Naive thymus-derived CD4-positive, alpha-beta T cell (primary cell): Measurements from ENCODE around the gene CDK18. TPM values are rescaled to one million over a fixed set of nuclear protein-coding genes. Genes with fewer than 3 reads are reported as not detected.

ENCODE experiments used
- ATAC-seq: fragments of 150-1000 bp; cut with Tn5 transposase; 2 replicates; pipeline ENCODE4 v1.10.0; 2021; ENCODE audit warnings: mild to moderate bottlenecking, moderate library complexity
- CTCF ChIA-PET: fragments of 350-600 bp; sonication (Branson Sonifier 250); formaldehyde crosslinking; loops from one replicate; lab custom pipeline; 2021; ENCODE audit warnings: antibody characterized with exemption; lab: Charles Lee
- POLR2A ChIA-PET: fragments of 350-600 bp; sonication (Branson Sonifier 250); formaldehyde crosslinking; loops from one replicate; lab custom pipeline; 2021; ENCODE audit warnings: antibody characterized with exemption, inconsistent platforms; lab: Charles Lee
- DNase-seq, 9 donors: peaks; one replicate each; pipeline versions ENCODE4 v3.0.0 to v3.0.0-alpha.2; 2020 to 2022; ENCODE audit warnings: mixed read lengths in 1 of 9
- H3K27ac ChIP-seq: one replicate; pipeline ENCODE4 v1.7.0; 2013; ENCODE audit warnings: mild to moderate bottlenecking, low read depth, low read length, moderate library complexity
- H3K27me3 ChIP-seq, 2 donors: one replicate each; pipeline ENCODE4 v1.7.0; 2013; ENCODE audit warnings: low read length in 2 of 2, mild to moderate bottlenecking in 2 of 2, moderate library complexity in 2 of 2; ENCODE audit not compliant: control insufficient read depth in 2 of 2, insufficient read depth in 2 of 2
- H3K36me3 ChIP-seq, 3 experiments: 1 replicate in 2 of 3; 2 replicates in 1 of 3; pipeline ENCODE4 v1.7.0; 2013; ENCODE audit warnings: low read length in 3 of 3, mild to moderate bottlenecking in 3 of 3, moderate library complexity in 1 of 3; ENCODE audit not compliant: insufficient read depth in 3 of 3, control insufficient read depth in 2 of 3
- H3K4me1 ChIP-seq, 2 donors: one replicate each; pipeline ENCODE4 v1.7.0; 2013; ENCODE audit warnings: low read length in 2 of 2, mild to moderate bottlenecking in 2 of 2, moderate library complexity in 1 of 2; ENCODE audit not compliant: control insufficient read depth in 2 of 2, insufficient read depth in 2 of 2
- H3K4me3 ChIP-seq: 2 replicates; pipeline ENCODE4 v1.7.0; 2013; ENCODE audit warnings: mild to moderate bottlenecking, low read length
- H3K9me3 ChIP-seq, 3 experiments: 1 replicate in 2 of 3; 2 replicates in 1 of 3; pipeline ENCODE4 v1.7.0; 2013; ENCODE audit warnings: low read length in 3 of 3; ENCODE audit not compliant: control insufficient read depth in 2 of 3
- H3K27ac Mint-ChIP-seq, 9 donors: one replicate each; pipeline ENCODE4 v1.8.0; 2020 to 2022; ENCODE audit warnings: mixed read lengths in 9 of 9, mild to moderate bottlenecking in 8 of 9, moderate library complexity in 5 of 9, inconsistent platforms in 2 of 9
- H3K27me3 Mint-ChIP-seq, 5 donors: one replicate each; pipeline ENCODE4 v1.8.0; 2021 to 2022; ENCODE audit warnings: mixed read lengths in 5 of 5, mild to moderate bottlenecking in 1 of 5
- H3K36me3 Mint-ChIP-seq, 5 donors: one replicate each; pipeline ENCODE4 v1.8.0; 2020 to 2022; ENCODE audit warnings: mixed read lengths in 5 of 5, mild to moderate bottlenecking in 3 of 5, inconsistent platforms in 1 of 5
- H3K4me1 Mint-ChIP-seq, 7 donors: one replicate each; pipeline ENCODE4 v1.8.0; 2020 to 2022; ENCODE audit warnings: mixed read lengths in 7 of 7, mild to moderate bottlenecking in 3 of 7, inconsistent platforms in 1 of 7
- H3K4me3 Mint-ChIP-seq, 10 donors: one replicate each; pipeline ENCODE4 v1.8.0; 2020 to 2022; ENCODE audit warnings: mild to moderate bottlenecking in 10 of 10, mixed read lengths in 10 of 10, moderate library complexity in 6 of 10, inconsistent platforms in 2 of 10
- H3K9me3 Mint-ChIP-seq, 11 donors: one replicate each; pipeline ENCODE4 v1.8.0; 2020 to 2022; ENCODE audit warnings: mixed read lengths in 11 of 11, mild to moderate bottlenecking in 4 of 11, inconsistent platforms in 1 of 11, moderate library complexity in 1 of 11
- intact Hi-C, 2 donors: fragments of 100-400 bp; cut with micrococcal nuclease; formaldehyde crosslinking; loops; one replicate each; pipeline ENCODE4 v1.15.1; 2023
- polyA plus RNA-seq, 2 donors: library from polyadenylated mRNA; unstranded; fragments of 300-500 nt; fragmentation: Illumina TruSeq; gene quantifications; one replicate each; pipeline ENCODE4 v1.2.3, GENCODE V29; 2021
- total RNA-seq, 6 experiments: library from RNA in 5 of 6; stranded (reverse) in 5 of 6; gene quantifications; 1 replicate in 5 of 6; 2 replicates in 1 of 6; pipeline ENCODE4 v1.2.3 and lab custom pipeline; 2021 to 2026

Gene CDK18
- total and polyA plus RNA-seq, 7 experiments from 2014 or later = 0.20 to 3.6 (median 2.6) TPM

DNA sequence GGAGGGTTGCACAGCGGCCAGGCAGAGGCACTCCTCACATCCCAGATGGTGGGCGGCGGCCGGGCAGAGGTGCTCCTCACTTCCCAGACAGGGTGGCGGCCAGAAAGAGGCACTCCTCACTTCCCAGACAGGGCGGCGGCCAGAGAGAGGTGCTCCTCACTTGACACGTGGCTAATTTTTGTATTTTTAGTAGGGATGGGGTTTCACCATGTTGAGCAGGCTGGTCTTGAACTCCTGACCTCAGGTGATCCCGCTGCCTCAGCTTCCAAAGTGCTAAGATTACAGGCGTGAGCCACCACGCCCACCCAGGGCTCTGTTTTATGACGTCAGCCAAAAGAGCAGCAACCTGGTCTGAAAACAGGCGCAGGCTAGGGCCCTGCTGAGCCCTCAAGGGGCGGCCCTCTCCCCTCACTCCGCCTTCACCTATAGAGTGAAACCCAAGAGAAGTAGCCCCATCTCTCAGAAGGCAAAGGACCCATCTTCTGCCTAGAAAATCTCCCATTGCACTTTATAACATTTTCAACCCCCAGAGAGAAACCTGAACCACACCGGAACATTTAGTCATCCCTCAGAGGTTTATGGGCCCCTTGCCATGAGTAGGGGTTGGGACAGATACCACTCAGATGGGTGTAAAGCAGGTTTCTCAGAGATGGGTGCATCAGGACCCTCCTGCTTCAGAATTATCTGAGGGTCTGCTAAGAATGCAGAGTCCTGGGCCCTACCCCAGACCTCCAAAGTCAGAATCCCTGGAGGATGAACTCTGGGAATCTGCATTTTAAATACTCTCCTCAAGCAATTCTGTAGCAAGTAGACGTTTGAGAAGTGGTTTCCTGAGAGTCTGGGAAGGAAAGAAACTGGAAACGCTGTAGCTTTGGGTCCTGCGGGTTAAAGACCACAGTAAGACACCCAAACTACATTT lies 40.8 kb downstream of the CDK18 start:
- no peaks in the 10 kb centered on the region for H3K9me3 ChIP-seq
- H3K27ac ChIP-seq = no peak overlapping the region
- ChIA-PET POLR2A (no interaction called here), CTCF (interaction anchor here (0.7 kb wide), 1 partner anchor 21 kb away, joined by 3 read pairs; no protein-coding TSS in a partner anchor)
- intact Hi-C loops = no loop called here
- Mint-ChIP-seq H3K9me3 (peaks cover 0 to 1% (median 0%) of the 10 kb centered on the region in 11 donors), H3K4me1 (peaks cover 0 to 8% (median 8%) of the 10 kb centered on the region in 7 donors), H3K36me3 (no peaks in the 10 kb centered on the region), H3K27ac (no peak overlapping the region), H3K4me3 (no peak overlapping the region), H3K27me3 (peaks cover 53 to 66% (median 57%) of the 10 kb centered on the region in 5 donors)
- H3K4me1 ChIP-seq = peaks cover 0 to 4% of the 10 kb centered on the region in 2 donors
- H3K27me3 ChIP-seq = peaks cover 0 to 3% of the 10 kb centered on the region in 2 donors
- DNase-seq (peak in 1 of 9 donors; percentile 17), ATAC-seq (no peak)
- no peak overlapping the region for H3K4me3 ChIP-seq
- H3K36me3 ChIP-seq = no peaks in the 10 kb centered on the region

- Histone ChIP-seq H3K4me3 (no peak overlapping the region), H3K27me3 (peaks cover 0 to 3% of the 10 kb centered on the region in 2 donors), H3K36me3 (no peaks in the 10 kb centered on the region), H3K27ac (no peak overlapping the region), H3K4me1 (peaks cover 0 to 4% of the 10 kb centered on the region in 2 donors), H3K9me3 (no peaks in the 10 kb centered on the region)
- Mint-ChIP-seq H3K4me3 (no peak overlapping the region), H3K27ac (no peak overlapping the region), H3K4me1 (peaks cover 0 to 8% (median 8%) of the 10 kb centered on the region in 7 donors), H3K9me3 (peaks cover 0 to 1% (median 0%) of the 10 kb centered on the region in 11 donors), H3K27me3 (peaks cover 52 to 66% (median 59%) of the 10 kb centered on the region in 5 donors), H3K36me3 (no peaks in the 10 kb centered on the region)
- POLR2A ChIA-PET = no interaction called here
- CTCF ChIA-PET = interaction anchor here (0.7 kb wide), 1 partner anchor 21 kb away, joined by 3 read pairs; no protein-coding TSS in a partner anchor
- ATAC-seq (no peak), DNase-seq (no peak)
- intact Hi-C loops = no loop called here
Measured at GRCh38 chr1:205545991-205546390, 41.5 kb downstream of the CDK18 start.

GRCh38 chr1:205546541-205546940 lies 42.1 kb downstream of the CDK18 start:
- H3K27ac ChIP-seq = no peak overlapping the region
- DNase-seq (no peak), ATAC-seq (no peak)
- no peaks in the 10 kb centered on the region for H3K9me3 ChIP-seq
- peaks cover 0 to 3% of the 10 kb centered on the region in 2 donors for H3K27me3 ChIP-seq
- ChIA-PET POLR2A (no interaction called here), CTCF (no interaction called here)
- peaks cover 0 to 4% of the 10 kb centered on the region in 2 donors for H3K4me1 ChIP-seq
- H3K36me3 ChIP-seq = no peaks in the 10 kb centered on the region
- intact Hi-C loops = no loop called here
- Mint-ChIP-seq H3K27me3 (peaks cover 47 to 62% (median 56%) of the 10 kb centered on the region in 5 donors), H3K27ac (no peak overlapping the region), H3K36me3 (no peaks in the 10 kb centered on the region), H3K4me3 (no peak overlapping the region), H3K4me1 (peaks cover 0 to 8% (median 8%) of the 10 kb centered on the region in 7 donors), H3K9me3 (peaks cover 0 to 1% (median 0%) of the 10 kb centered on the region in 11 donors)
- H3K4me3 ChIP-seq = no peak overlapping the region

GRCh38 chr1:205547936-205548827 lies 43.7 kb downstream of the CDK18 start:
- H3K4me1 Mint-ChIP-seq = peaks cover 0 to 8% (median 7%) of the 10 kb centered on the region in 7 donors
- peaks cover 0 to 4% of the 10 kb centered on the region in 2 donors for H3K4me1 ChIP-seq
- DNase-seq (no peak), ATAC-seq (no peak)
- H3K27me3 Mint-ChIP-seq = peaks cover 47 to 64% (median 57%) of the 10 kb centered on the region in 5 donors
- peaks cover 0 to 5% (median 0%) of the 10 kb centered on the region in 11 donors for H3K9me3 Mint-ChIP-seq
- ChIA-PET POLR2A (no interaction called here), CTCF (no interaction called here)
- no peak overlapping the region for H3K27ac Mint-ChIP-seq
- peaks cover 0 to 4% (median 0%) of the 10 kb centered on the region in 5 donors for H3K36me3 Mint-ChIP-seq
- no peaks in the 10 kb centered on the region for H3K36me3 ChIP-seq
- no peak overlapping the region for H3K4me3 Mint-ChIP-seq
- intact Hi-C loops = no loop called here
- H3K4me3 ChIP-seq = no peak overlapping the region
- H3K27me3 ChIP-seq = peaks cover 0 to 3% of the 10 kb centered on the region in 2 donors
- no peak overlapping the region for H3K27ac ChIP-seq
- H3K9me3 ChIP-seq = no peaks in the 10 kb centered on the region

GRCh38 chr1:205554026-205554811 lies 49.8 kb downstream of the CDK18 start:
- no peaks in the 10 kb centered on the region for H3K4me1 ChIP-seq
- Mint-ChIP-seq H3K36me3 (peaks cover 3 to 21% (median 8%) of the 10 kb centered on the region in 5 donors), H3K4me3 (no peak overlapping the region), H3K9me3 (peaks cover 1 to 30% (median 13%) of the 10 kb centered on the region in 11 donors), H3K27ac (no peak overlapping the region), H3K4me1 (no peaks in the 10 kb centered on the region), H3K27me3 (peaks cover 54 to 70% (median 64%) of the 10 kb centered on the region in 5 donors)
- DNase-seq (no peak), ATAC-seq (no peak)
- H3K27ac ChIP-seq = no peak overlapping the region
- POLR2A ChIA-PET = no interaction called here
- H3K27me3 ChIP-seq = peaks cover 0 to 8% of the 10 kb centered on the region in 2 donors
- intact Hi-C loops = no loop called here
- no peaks in the 10 kb centered on the region for H3K36me3 ChIP-seq
- H3K9me3 ChIP-seq = peaks cover 0 to 6% (median 0%) of the 10 kb centered on the region in 3 experiments
- H3K4me3 ChIP-seq = no peak overlapping the region
- CTCF ChIA-PET = no interaction called here
